GM13976 (cell line): Measurements from ENCODE around the gene RET.

ENCODE experiments used
- DNase-seq: peaks from one replicate; pipeline ENCODE4 v3.0.0; 2012; ENCODE audit warnings: low spot score
- CTCF ChIP-seq: IDR thresholded peaks from 2 replicates; pipeline ENCODE4 v1.5.1; 2012; ENCODE audit warnings: borderline replicate concordance, mild to moderate bottlenecking; ENCODE audit not compliant: insufficient read depth; ENCODE audit errors: extremely low read depth, missing control alignments, control extremely low read depth
- in situ Hi-C: fragments of 300-500 bp; cut with MboI; formaldehyde crosslinking; loops from one replicate; pipeline ENCODE4 v1.12.0; 2022; ENCODE audit warnings: low sequenced_read_pairs, mixed read lengths, inconsistent platforms; ENCODE audit not compliant: unreplicated experiment

RET gene

DNA sequence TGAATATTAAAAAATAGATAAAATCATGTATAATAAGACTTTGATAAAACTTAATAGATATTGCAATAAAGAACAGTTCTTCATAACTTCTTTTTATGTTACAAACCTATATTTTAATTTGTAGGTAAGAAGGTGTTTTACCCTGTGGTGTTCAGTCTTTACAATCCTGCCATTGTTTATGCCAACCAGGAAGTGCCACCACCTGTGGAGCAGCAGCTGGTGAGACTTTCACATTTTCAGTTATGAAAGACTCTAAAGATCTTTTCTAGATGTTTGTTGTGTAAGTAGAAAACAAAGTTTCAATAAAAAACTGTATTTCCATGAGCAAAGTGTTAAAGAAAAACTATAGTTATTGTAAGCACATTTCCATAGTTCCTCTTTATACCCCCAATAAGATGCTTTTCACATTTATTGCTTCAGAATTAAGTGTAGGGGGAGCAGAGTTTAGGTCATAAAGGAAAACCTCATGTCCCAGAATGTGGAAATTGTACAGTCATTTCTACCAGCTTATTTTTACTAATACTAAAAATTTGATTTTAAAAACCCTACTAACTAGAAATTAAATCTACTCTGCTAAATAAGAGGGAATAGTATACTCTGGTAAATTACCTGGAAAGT lies 90.1 kb downstream of the RET start:
- in situ Hi-C loops = no loop called here
- no peak for TF ChIP-seq CTCF
- DNase-seq = no peak

DNA sequence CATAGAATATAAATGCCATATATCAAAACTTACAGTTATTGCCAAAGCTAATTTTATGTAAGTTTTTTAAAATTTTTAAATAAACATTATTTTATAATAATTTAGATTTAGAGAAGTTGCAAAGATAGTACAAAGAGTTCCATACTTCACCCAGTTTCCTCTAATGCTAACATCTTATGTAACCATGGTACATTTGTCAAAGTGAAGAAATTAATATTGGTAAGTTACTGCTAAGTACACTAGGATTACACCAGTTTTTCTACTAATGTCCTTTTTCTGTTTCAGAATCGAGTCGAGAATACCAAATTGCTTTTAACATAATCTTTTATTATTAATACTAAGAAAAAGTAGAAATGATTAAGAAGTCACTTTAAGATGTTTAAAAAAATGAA lies 90.6 kb downstream of the RET start:
- in situ Hi-C loops = no loop called here
- no peak for DNase-seq
- TF ChIP-seq CTCF = no peak

GRCh38 chr10:43170491-43170890 lies 93.6 kb downstream of the RET start:
- TF ChIP-seq CTCF = no peak
- no peak for DNase-seq
- in situ Hi-C loops = no loop called here

DNA sequence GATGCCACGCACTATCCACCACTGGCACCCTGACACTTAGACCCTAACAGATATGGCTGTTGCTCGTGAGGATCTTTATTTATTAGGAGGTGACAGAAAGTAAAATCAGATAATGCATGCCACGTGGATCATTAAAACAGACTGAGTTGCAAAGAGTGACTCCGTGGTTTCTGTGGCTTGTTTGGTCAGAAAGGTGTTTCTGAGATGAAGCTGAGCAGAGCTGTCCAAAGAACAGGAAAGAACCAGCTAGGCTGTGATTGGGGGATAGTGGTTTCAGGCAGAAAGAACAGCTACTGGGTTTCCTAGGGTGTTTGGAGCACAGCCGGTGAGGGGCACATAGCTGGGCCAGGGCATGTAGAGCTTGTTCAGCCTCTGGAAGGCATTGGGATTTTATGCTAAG lies 95.8 kb downstream of the RET start:
- no peak for TF ChIP-seq CTCF
- in situ Hi-C loops = no loop called here
- no peak for DNase-seq

GRCh38 chr10:43173120-43173519 lies 96.3 kb downstream of the RET start:
- no peak for TF ChIP-seq CTCF
- no peak for DNase-seq
- in situ Hi-C loops = no loop called here

DNA sequence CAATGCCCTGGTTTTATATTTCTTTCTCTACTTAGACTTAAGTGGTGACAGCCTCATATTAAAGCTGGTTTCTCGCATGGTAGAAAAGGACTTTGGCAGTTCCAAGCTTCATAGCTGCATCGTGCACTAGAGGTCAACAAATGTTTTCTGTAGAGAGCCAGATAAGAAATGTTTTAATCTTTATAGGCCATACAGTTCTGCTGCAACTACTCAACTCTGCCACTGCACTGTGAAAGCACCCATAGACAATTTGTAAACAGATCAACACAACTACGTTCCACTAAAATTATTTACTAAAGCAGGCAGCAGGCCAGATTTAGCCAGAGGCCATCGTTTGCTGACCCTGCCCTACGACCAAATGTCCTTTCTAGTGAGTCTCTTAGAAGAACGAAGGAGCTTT lies 98.1 kb downstream of the RET start:
- in situ Hi-C loops = no loop called here
- no peak for DNase-seq
- TF ChIP-seq CTCF = no peak

GRCh38 chr10:43176271-43176670 lies 99.4 kb downstream of the RET start:
- no peak for DNase-seq
- no peak for TF ChIP-seq CTCF
- in situ Hi-C loops = no loop called here
